ENCODE measurements around the gene PRICKLE2. TPM values are rescaled to one million over a fixed set of nuclear protein-coding genes. Genes with fewer than 3 reads are reported as not detected.

The PRICKLE2 gene
- total and polyA plus RNA-seq, 2 donors (not counting 3 experiments of a cell fraction or from before 2014, with no cell fraction given): 3.0 to 7.1 TPM

DNA sequence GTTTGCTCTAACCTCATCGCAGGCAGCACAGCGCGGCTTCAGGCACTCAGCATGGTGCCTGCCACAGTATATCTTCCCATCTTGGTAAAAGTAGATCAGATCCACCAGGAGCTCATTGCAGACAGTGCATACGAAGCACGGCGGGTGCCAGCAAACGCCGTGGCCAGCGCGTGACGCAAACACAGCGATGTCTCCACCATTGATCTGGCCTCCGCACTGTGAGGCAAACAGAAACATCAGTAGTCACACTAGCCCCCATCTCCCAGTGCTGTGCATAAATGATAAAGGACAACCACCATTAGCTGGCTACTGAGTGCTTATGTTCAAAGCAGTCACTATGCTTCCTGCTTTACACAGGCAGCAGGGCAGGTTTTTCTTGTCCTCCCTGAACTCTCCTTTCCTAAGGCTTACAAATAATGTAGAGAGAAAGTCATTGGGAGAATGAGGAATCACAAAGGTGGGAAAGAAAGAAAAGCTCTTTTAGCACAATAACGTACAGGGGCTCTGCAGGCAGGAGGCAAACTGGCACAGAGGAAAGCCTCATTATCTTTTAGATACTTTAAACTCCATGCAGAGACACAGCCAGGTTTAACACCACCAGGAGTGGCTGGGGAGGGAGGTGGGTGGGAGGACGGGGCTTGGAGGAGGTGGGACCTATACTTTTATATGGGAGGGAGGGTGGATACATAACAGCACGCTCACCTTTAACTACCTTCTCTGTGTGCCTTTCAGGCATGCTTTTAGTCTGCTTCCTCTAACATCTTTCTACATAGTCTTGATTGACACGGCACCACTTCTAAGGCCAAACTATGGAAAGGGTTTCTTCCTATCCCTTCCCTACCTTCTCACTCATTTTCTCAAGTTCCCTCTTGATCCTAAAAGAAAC is 67.9 kb downstream of the PRICKLE2 start:
- H3K9me1 ChIP-seq (replicated peaks; ENCODE audit: control insufficient read depth, extremely low read depth, insufficient read depth, low read length): no peaks in the 10 kb centered on the region
- no TSS peak for BruUV-seq (replicated peaks)

More for the DNA sequence above, 67.9 kb downstream of the PRICKLE2 start:
- intact Hi-C loops (cut with micrococcal nuclease) (no loop called here), dilution Hi-C loops (cut with MboI; ENCODE audit: extremely low pct_ligation_motif_present, low sequenced_read_pairs) (no loop called here)
- ChIA-PET POLR2A (no interaction called here), CTCF (interaction anchor here (0.6 to 1.8 kb wide), 3 partner anchors 11 to 193 kb away, joined by 3 to 10 read pairs (median 5); partner anchors contain the start of gene PRICKLE2)
- Histone ChIP-seq H3K4me1 (ENCODE audit: control insufficient read depth, extremely low read depth, insufficient read depth, low read length) (no peaks in the 10 kb centered on the region), H3K79me2 (ENCODE audit: control insufficient read depth, insufficient read depth, low read length) (no peaks in the 10 kb centered on the region), H3K4me3 (replicated peaks in 1 of 3; ENCODE audit: insufficient read depth in 1 of 3, low read depth in 1 of 3, low read length in 3 of 3) (no peak overlapping the region), H3K4me2 (ENCODE audit: insufficient read depth, low read length) (no peak overlapping the region), H3K9ac (replicated peaks; ENCODE audit: extremely low read depth, insufficient read depth, low read length) (no peak overlapping the region), H3K36me3 (ENCODE audit: control insufficient read depth in 2 of 2, extremely low read depth in 1 of 2, insufficient read depth in 2 of 2, low read length in 2 of 2) (peaks cover 0 to 13% of the 10 kb centered on the region in 2 experiments), H3K27ac (ENCODE audit: insufficient read depth, low read depth, low read length) (no peak overlapping the region), H2AFZ (ENCODE audit: low read depth, low read length) (no peak overlapping the region), H3K27me3 (ENCODE audit: control insufficient read depth in 2 of 2, insufficient read depth in 2 of 2, low read length in 2 of 2) (no peaks in the 10 kb centered on the region), H3K9me3 (replicated peaks; ENCODE audit: control insufficient read depth, insufficient read depth, low read length) (no peaks in the 10 kb centered on the region), H4K20me1 (replicated peaks; ENCODE audit: control insufficient read depth, extremely low read depth, insufficient read depth, low read length) (no peaks in the 10 kb centered on the region)
- DNase-seq (ENCODE audit: low read depth, low spot score): no peak
- FAIRE-seq: no peak
- no peak for TF ChIP-seq GATA2 (IDR thresholded peaks at IDR 0.05; ENCODE audit: insufficient read depth, insufficient read length, low read depth, low read length)
- TF ChIP-seq FOS (IDR thresholded peaks at IDR 0.05; ENCODE audit: borderline replicate concordance, insufficient read depth, low read length): no peak
- TF ChIP-seq, protein P1, sequence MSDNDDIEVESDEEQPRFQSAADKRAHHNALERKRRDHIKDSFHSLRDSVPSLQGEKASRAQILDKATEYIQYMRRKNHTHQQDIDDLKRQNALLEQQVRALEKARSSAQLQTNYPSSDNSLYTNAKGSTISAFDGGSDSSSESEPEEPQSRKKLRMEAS (IDR thresholded peaks at IDR 0.05; ENCODE audit: insufficient read depth, insufficient read length): no peak
- no peak for TF ChIP-seq JUN (IDR thresholded peaks at IDR 0.05; ENCODE audit: borderline replicate concordance, insufficient read depth, insufficient read length, low read depth)
- TF ChIP-seq, protein P2, sequence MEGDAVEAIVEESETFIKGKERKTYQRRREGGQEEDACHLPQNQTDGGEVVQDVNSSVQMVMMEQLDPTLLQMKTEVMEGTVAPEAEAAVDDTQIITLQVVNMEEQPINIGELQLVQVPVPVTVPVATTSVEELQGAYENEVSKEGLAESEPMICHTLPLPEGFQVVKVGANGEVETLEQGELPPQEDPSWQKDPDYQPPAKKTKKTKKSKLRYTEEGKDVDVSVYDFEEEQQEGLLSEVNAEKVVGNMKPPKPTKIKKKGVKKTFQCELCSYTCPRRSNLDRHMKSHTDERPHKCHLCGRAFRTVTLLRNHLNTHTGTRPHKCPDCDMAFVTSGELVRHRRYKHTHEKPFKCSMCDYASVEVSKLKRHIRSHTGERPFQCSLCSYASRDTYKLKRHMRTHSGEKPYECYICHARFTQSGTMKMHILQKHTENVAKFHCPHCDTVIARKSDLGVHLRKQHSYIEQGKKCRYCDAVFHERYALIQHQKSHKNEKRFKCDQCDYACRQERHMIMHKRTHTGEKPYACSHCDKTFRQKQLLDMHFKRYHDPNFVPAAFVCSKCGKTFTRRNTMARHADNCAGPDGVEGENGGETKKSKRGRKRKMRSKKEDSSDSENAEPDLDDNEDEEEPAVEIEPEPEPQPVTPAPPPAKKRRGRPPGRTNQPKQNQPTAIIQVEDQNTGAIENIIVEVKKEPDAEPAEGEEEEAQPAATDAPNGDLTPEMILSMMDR (IDR thresholded peaks at IDR 0.05; ENCODE audit: extremely low read depth in 1 of 2, insufficient read depth in 1 of 2, low read depth in 1 of 2, low read length in 2 of 2): no peak
- no peak for TF ChIP-seq POLR2AphosphoS5 (IDR thresholded peaks at IDR 0.05; ENCODE audit: insufficient read depth, low read depth, low read length)
- no peak for TF ChIP-seq POLR2A (IDR thresholded peaks at IDR 0.05; ENCODE audit: low read depth, low read length)
- no peak for TF ChIP-seq EZH2 (IDR thresholded peaks at IDR 0.05; ENCODE audit: borderline replicate concordance, low read depth, low read length, severe bottlenecking)
- TF ChIP-seq MYC (IDR thresholded peaks at IDR 0.05; ENCODE audit: low read depth, low read length): no peak
